ENCODE measurements around the gene DCAF4. TPM values are rescaled to one million over a fixed set of nuclear protein-coding genes. Genes with fewer than 3 reads are reported as not detected.
"Not testable (repeated sequence)": the region's sequence is repeated elsewhere in the genome, so short reads cannot be mapped to it uniquely, and the experiment has no call there.

Gene DCAF4
- total and polyA plus RNA-seq, 4 experiments from 2014 or later = 7.2 to 26.9 (median 17.7) TPM

DNA sequence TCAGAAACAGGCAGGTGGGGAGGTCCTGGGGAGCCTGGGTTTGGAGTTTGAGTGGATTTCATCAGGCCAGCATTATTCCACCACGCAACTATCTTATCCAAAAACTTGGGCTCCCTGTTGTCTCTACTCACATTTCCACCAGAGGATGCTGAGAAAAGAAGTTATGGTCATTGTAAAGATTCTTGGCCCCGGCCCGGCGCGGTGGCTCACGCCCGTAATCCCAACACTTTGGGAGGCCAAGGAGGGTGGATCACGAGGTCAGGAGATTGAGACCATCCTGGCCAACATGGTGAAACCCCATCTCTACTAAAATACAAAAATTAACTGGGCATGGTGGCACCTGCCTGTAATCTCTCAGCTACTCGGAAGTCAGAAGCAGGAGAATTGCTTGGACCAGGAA, 30.5 kb downstream of the DCAF4 start:
- H3K27me3 ChIP-seq (ENCODE audit: insufficient read depth, low read length); H3K27me3 Mint-ChIP-seq; H3K4me1 ChIP-seq (ENCODE audit: insufficient read depth, low read length); H3K4me1 Mint-ChIP-seq; H3K27ac Mint-ChIP-seq; intact Hi-C loops (cut with micrococcal nuclease); DNase-seq; H3K4me3 Mint-ChIP-seq; H3K4me3 ChIP-seq (ENCODE audit: low read length in 2 of 2); H3K9me3 ChIP-seq (ENCODE audit: control insufficient read depth in 1 of 2, low read length in 2 of 2); POLR2A ChIA-PET (ENCODE audit: partially characterized antibody); H3K9me3 Mint-ChIP-seq; H3K27ac ChIP-seq (ENCODE audit: low read depth, low read length): not testable (repeated sequence)
- H3K36me3 Mint-ChIP-seq = peaks cover 62 to 68% of the 10 kb centered on the region in 2 donors
- H3K36me3 ChIP-seq (ENCODE audit: insufficient read depth, low read length) = peaks cover 25% of the 10 kb centered on the region
- CTCF ChIA-PET (ENCODE audit: partially characterized antibody) = interaction anchor here (1.5 kb wide), 1 partner anchor 9 kb away, joined by 8 read pairs; no protein-coding TSS in a partner anchor

DNA sequence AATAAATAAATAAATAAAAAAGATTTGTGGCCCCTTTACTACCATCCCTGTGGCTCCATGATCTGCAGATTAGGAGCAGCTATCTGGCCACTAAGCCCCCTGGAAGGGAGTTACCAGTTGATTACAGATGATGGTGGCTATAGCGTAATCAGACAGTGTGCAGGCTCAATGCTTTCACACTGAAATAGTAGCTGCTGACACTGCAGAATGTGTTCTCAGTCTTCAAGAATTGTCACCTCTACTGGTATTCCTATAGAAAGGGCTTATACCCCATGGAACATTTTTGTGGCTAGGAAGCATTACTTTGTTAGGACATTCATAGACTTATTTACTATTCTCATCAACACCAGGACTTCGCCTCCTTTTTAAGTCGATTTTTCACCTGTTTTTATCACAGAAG, 30.9 kb downstream of the DCAF4 start:
- Histone ChIP-seq H3K4me1 (ENCODE audit: insufficient read depth, low read length) (no peaks in the 10 kb centered on the region), H3K36me3 (ENCODE audit: insufficient read depth, low read length) (peaks cover 21% of the 10 kb centered on the region), H3K27ac (ENCODE audit: low read depth, low read length) (no peak overlapping the region), H3K27me3 (ENCODE audit: insufficient read depth, low read length) (no peaks in the 10 kb centered on the region), H3K4me3 (ENCODE audit: low read length in 2 of 2) (no peak overlapping the region), H3K9me3 (ENCODE audit: control insufficient read depth in 1 of 2, low read length in 2 of 2) (no peaks in the 10 kb centered on the region)
- no peak overlapping the region for H3K4me3 Mint-ChIP-seq
- ChIA-PET POLR2A (ENCODE audit: partially characterized antibody) (no interaction called here), CTCF (ENCODE audit: partially characterized antibody) (interaction anchor here (0.6 to 1.5 kb wide), 2 partner anchors 10 to 428 kb away, joined by 3 to 8 read pairs; no protein-coding TSS in a partner anchor)
- H3K27ac Mint-ChIP-seq = no peak overlapping the region
- intact Hi-C loops (cut with micrococcal nuclease) = no loop called here
- H3K36me3 Mint-ChIP-seq = peaks cover 61 to 67% of the 10 kb centered on the region in 2 donors
- H3K4me1 Mint-ChIP-seq = no peaks in the 10 kb centered on the region
- no peak for DNase-seq
- H3K27me3 Mint-ChIP-seq = no peaks in the 10 kb centered on the region
- H3K9me3 Mint-ChIP-seq = no peaks in the 10 kb centered on the region

DNA sequence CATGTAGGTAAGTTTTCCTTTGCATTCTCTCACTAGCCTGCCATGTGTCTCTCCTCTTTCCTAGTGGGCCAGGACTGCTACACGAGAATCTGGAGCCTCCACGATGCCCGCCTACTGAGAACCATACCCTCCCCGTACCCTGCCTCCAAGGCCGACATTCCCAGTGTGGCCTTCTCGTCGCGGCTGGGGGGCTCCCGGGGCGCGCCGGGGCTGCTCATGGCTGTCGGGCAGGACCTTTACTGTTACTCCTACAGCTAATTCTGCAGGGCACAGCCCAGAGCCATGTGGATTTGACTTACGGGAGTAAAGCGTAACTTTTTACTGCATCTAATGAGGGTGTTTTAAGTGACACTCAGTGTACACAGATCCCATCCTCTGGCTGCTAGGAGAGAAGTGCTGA, 32.3 kb downstream of the DCAF4 start:
- H3K27ac Mint-ChIP-seq = peak overlapping the region in 1 of 7 donors; percentile 32
- Histone ChIP-seq H3K4me1 (ENCODE audit: insufficient read depth, low read length) (peaks cover 5% of the 10 kb centered on the region), H3K27me3 (ENCODE audit: insufficient read depth, low read length) (no peaks in the 10 kb centered on the region), H3K36me3 (ENCODE audit: insufficient read depth, low read length) (peaks cover 18% of the 10 kb centered on the region), H3K27ac (ENCODE audit: low read depth, low read length) (no peak overlapping the region), H3K9me3 (ENCODE audit: control insufficient read depth in 1 of 2, low read length in 2 of 2) (no peaks in the 10 kb centered on the region), H3K4me3 (ENCODE audit: low read length in 2 of 2) (no peak overlapping the region)
- no peaks in the 10 kb centered on the region for H3K9me3 Mint-ChIP-seq
- H3K4me3 Mint-ChIP-seq = no peak overlapping the region
- no peak for DNase-seq
- peaks cover 0 to 1% (median under 1%) of the 10 kb centered on the region in 4 donors for H3K4me1 Mint-ChIP-seq
- CTCF ChIA-PET (ENCODE audit: partially characterized antibody) = interaction anchor here (1.6 kb wide), 1 partner anchor 10 kb away, joined by 7 read pairs; no protein-coding TSS in a partner anchor
- intact Hi-C loops (cut with micrococcal nuclease) = no loop called here
- H3K36me3 Mint-ChIP-seq = peaks cover 59 to 72% of the 10 kb centered on the region in 2 donors
- H3K27me3 Mint-ChIP-seq = no peaks in the 10 kb centered on the region
- POLR2A ChIA-PET (ENCODE audit: partially characterized antibody) = no interaction called here

DNA sequence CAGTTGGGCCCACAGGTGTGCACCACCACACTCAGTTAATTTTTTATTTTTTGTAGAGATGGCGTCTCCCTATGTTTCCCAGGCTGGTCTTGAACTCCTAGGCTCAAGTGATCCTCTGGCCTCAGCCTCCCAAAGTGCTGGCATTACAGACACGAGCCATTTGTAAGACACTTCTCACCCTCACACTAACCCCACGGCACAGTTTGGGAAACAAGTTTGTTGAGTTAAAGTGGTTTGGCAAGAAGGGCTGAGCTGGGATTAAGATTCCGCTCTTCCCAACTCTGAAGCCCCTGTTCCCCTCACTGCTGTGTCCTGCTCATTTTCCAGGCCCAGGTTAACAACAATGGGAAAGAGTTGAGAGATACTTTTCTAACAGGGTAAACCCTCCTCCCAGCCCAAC, 34.8 kb downstream of the DCAF4 start:
- DNase-seq; H3K4me3 Mint-ChIP-seq; H3K4me1 ChIP-seq (ENCODE audit: insufficient read depth, low read length); intact Hi-C loops (cut with micrococcal nuclease); POLR2A ChIA-PET (ENCODE audit: partially characterized antibody); H3K27me3 ChIP-seq (ENCODE audit: insufficient read depth, low read length); H3K9me3 ChIP-seq (ENCODE audit: control insufficient read depth in 1 of 2, low read length in 2 of 2); H3K9me3 Mint-ChIP-seq; H3K27ac ChIP-seq (ENCODE audit: low read depth, low read length); H3K27ac Mint-ChIP-seq; H3K4me1 Mint-ChIP-seq; H3K27me3 Mint-ChIP-seq; H3K4me3 ChIP-seq (ENCODE audit: low read length in 2 of 2): not testable (repeated sequence)
- CTCF ChIA-PET (ENCODE audit: partially characterized antibody) = interaction anchor here (2.5 kb wide), 1 partner anchor 12 kb away, joined by 14 read pairs; no protein-coding TSS in a partner anchor
- peaks cover 44 to 60% of the 10 kb centered on the region in 2 donors for H3K36me3 Mint-ChIP-seq
- peaks cover 18% of the 10 kb centered on the region for H3K36me3 ChIP-seq (ENCODE audit: insufficient read depth, low read length)

DNA sequence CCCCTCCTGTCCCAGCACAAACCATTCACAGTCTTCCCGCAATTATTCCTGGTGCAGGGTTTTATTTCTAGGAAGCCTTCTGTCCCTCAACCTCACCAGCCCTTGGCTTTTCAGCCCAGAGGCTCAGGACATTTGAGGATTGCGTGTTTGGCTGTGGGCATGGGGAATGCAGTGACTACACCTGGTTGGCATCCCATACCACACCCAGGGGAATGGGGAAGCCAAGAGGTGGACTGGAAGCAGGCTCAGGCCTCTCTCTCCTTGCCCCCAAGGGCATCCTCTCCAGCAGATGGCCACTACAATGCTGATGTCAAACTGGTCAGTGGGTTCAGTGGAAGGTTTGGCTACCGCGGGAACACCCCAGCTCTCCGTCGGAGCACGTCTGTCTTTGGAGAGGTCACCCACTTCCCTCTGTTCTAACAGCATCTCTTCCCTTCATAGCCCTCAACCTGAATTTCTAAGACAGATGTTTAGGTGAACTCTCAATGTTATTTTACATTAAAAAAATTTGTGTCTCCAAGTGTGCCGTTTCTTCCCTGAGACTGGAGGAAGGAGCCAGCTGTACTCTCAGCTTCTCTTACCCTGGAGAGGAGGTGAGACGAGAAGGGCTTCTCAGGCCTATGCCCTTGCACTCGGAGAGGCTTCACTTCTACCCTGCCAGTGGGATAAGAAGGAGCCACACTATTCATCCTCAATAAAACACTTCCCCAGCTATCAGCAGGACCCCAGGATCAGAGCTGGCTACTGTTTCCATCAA, 35.5 kb downstream of the DCAF4 start:
- CTCF ChIA-PET (ENCODE audit: partially characterized antibody) = interaction anchor here (2.5 kb wide), 1 partner anchor 13 kb away, joined by 14 read pairs; no protein-coding TSS in a partner anchor
- Histone ChIP-seq H3K4me1 (ENCODE audit: insufficient read depth, low read length) (peaks cover 7% of the 10 kb centered on the region), H3K27ac (ENCODE audit: low read depth, low read length) (no peak overlapping the region), H3K4me3 (ENCODE audit: low read length in 2 of 2) (no peak overlapping the region), H3K9me3 (ENCODE audit: control insufficient read depth in 1 of 2, low read length in 2 of 2) (no peaks in the 10 kb centered on the region), H3K36me3 (ENCODE audit: insufficient read depth, low read length) (peaks cover 13% of the 10 kb centered on the region), H3K27me3 (ENCODE audit: insufficient read depth, low read length) (no peaks in the 10 kb centered on the region)
- Mint-ChIP-seq H3K9me3 (no peaks in the 10 kb centered on the region), H3K4me1 (peaks cover 0 to 3% (median under 1%) of the 10 kb centered on the region in 4 donors), H3K27ac (no peak overlapping the region), H3K4me3 (no peak overlapping the region), H3K27me3 (no peaks in the 10 kb centered on the region), H3K36me3 (peaks cover 37 to 54% of the 10 kb centered on the region in 2 donors)
- intact Hi-C loops (cut with micrococcal nuclease) = no loop called here
- POLR2A ChIA-PET (ENCODE audit: partially characterized antibody) = interaction anchor here (0.6 kb wide), 1 partner anchor 1583 kb away, joined by 3 read pairs; no protein-coding TSS in a partner anchor
- DNase-seq = no peak

DNA sequence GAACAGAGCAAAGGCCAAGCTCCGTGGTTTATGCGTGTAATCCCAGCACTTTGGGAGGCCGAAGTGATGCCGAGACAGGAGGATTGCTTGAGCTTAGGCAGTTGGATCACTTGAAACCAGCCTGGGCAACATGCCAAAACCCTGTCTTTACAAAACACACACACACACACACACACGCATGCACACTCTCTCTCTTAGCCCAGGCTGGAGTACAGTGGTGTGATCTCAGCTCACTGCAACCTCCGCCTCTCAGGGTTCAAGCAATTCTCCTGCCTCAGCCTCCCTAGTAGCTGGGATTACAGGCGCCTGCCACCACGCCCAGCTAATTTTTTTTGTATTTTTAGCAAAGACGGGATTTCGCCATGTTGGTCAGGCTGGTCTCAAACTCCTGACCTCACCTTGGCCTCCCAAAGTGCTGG, 36.1 kb downstream of the DCAF4 start:
- peaks cover 34 to 54% of the 10 kb centered on the region in 2 donors for H3K36me3 Mint-ChIP-seq
- DNase-seq; H3K27me3 ChIP-seq (ENCODE audit: insufficient read depth, low read length); H3K4me3 ChIP-seq (ENCODE audit: low read length in 2 of 2); H3K9me3 ChIP-seq (ENCODE audit: control insufficient read depth in 1 of 2, low read length in 2 of 2); H3K4me1 Mint-ChIP-seq; H3K9me3 Mint-ChIP-seq; H3K4me1 ChIP-seq (ENCODE audit: insufficient read depth, low read length); intact Hi-C loops (cut with micrococcal nuclease); H3K27ac Mint-ChIP-seq; H3K27me3 Mint-ChIP-seq; H3K27ac ChIP-seq (ENCODE audit: low read depth, low read length); H3K4me3 Mint-ChIP-seq: not testable (repeated sequence)
- CTCF ChIA-PET (ENCODE audit: partially characterized antibody) = interaction anchor here (0.9 to 2.5 kb wide), 2 partner anchors 14 to 20 kb away, joined by 3 to 14 read pairs; no protein-coding TSS in a partner anchor
- POLR2A ChIA-PET (ENCODE audit: partially characterized antibody) = interaction anchor here (0.6 kb wide), 1 partner anchor 1583 kb away, joined by 3 read pairs; no protein-coding TSS in a partner anchor
- peaks cover 13% of the 10 kb centered on the region for H3K36me3 ChIP-seq (ENCODE audit: insufficient read depth, low read length)

DNA sequence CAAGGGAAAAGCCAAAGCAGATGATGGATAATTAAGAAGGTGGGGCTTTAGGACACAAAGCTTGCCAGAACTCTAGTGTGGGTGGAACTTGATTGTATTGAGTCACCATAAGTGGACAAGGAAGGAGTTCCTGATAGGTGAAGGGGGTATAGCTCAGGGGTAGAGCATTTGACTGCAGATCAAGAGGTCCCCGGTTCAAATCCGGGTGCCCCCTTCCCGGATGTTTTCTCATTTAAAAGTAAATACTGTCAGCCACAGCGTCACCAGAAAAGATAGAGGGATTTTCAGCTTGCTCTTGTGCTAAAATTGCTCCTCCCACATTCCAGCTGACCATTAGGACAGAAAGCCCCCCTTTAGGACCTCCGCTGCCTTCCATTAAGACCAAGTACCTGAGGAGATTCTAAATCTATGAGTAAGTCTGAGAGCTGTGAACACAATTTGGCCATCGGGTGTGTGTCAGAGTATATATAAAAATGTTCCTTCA, 36.6 kb downstream of the DCAF4 start:
- CTCF ChIA-PET (ENCODE audit: partially characterized antibody) = interaction anchor here (0.9 to 2.5 kb wide), 3 partner anchors 13 to 21 kb away, joined by 3 to 14 read pairs (median 7); no protein-coding TSS in a partner anchor
- intact Hi-C loops (cut with micrococcal nuclease) = no loop called here
- DNase-seq = no peak

More for the DNA sequence above, 36.6 kb downstream of the DCAF4 start:
- peaks cover 0 to 3% (median under 1%) of the 10 kb centered on the region in 4 donors for H3K4me1 Mint-ChIP-seq
- Histone ChIP-seq H3K27me3 (ENCODE audit: insufficient read depth, low read length) (no peaks in the 10 kb centered on the region), H3K9me3 (ENCODE audit: control insufficient read depth in 1 of 2, low read length in 2 of 2) (no peaks in the 10 kb centered on the region), H3K36me3 (ENCODE audit: insufficient read depth, low read length) (peaks cover 13% of the 10 kb centered on the region), H3K27ac (ENCODE audit: low read depth, low read length) (no peak overlapping the region), H3K4me3 (ENCODE audit: low read length in 2 of 2) (no peak overlapping the region), H3K4me1 (ENCODE audit: insufficient read depth, low read length) (peaks cover 7% of the 10 kb centered on the region)
- H3K27ac Mint-ChIP-seq = peak overlapping the region in 1 of 7 donors; percentile 61
- H3K4me3 Mint-ChIP-seq = no peak overlapping the region
- POLR2A ChIA-PET (ENCODE audit: partially characterized antibody) = no interaction called here
- peaks cover 30 to 51% of the 10 kb centered on the region in 2 donors for H3K36me3 Mint-ChIP-seq
- no peaks in the 10 kb centered on the region for H3K27me3 Mint-ChIP-seq
- no peaks in the 10 kb centered on the region for H3K9me3 Mint-ChIP-seq
